ENCODE measurements around the gene ITGA7.

- TF ChIP-seq, protein P1, sequence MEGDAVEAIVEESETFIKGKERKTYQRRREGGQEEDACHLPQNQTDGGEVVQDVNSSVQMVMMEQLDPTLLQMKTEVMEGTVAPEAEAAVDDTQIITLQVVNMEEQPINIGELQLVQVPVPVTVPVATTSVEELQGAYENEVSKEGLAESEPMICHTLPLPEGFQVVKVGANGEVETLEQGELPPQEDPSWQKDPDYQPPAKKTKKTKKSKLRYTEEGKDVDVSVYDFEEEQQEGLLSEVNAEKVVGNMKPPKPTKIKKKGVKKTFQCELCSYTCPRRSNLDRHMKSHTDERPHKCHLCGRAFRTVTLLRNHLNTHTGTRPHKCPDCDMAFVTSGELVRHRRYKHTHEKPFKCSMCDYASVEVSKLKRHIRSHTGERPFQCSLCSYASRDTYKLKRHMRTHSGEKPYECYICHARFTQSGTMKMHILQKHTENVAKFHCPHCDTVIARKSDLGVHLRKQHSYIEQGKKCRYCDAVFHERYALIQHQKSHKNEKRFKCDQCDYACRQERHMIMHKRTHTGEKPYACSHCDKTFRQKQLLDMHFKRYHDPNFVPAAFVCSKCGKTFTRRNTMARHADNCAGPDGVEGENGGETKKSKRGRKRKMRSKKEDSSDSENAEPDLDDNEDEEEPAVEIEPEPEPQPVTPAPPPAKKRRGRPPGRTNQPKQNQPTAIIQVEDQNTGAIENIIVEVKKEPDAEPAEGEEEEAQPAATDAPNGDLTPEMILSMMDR (conservative IDR thresholded peaks at IDR 0.05; ENCODE audit: low read depth, low read length), result no peak
- no peak for TF ChIP-seq MAFK (IDR thresholded peaks at IDR 0.05; ENCODE audit: low read depth, low read length)
- TF ChIP-seq, protein P2, sequence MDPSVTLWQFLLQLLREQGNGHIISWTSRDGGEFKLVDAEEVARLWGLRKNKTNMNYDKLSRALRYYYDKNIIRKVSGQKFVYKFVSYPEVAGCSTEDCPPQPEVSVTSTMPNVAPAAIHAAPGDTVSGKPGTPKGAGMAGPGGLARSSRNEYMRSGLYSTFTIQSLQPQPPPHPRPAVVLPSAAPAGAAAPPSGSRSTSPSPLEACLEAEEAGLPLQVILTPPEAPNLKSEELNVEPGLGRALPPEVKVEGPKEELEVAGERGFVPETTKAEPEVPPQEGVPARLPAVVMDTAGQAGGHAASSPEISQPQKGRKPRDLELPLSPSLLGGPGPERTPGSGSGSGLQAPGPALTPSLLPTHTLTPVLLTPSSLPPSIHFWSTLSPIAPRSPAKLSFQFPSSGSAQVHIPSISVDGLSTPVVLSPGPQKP (IDR thresholded peaks at IDR 0.05; ENCODE audit: borderline replicate concordance, low read depth, low read length), result no peak
Observed at GRCh38 chr12:55684761-55685370, 22.8 kb downstream of the ITGA7 start.

Data from IMR-90 (cell line).